ENCODE data around the gene COL11A2. TPM values are rescaled to one million over a fixed set of nuclear protein-coding genes. Genes with fewer than 3 reads are reported as not detected.
"Not testable (repeated sequence)": the region's sequence is repeated elsewhere in the genome, so short reads cannot be mapped to it uniquely, and the experiment has no call there.

COL11A2 gene
- total and polyA plus RNA-seq, 8 donors = 0.15 to 3.1 (median 0.54) TPM

DNA sequence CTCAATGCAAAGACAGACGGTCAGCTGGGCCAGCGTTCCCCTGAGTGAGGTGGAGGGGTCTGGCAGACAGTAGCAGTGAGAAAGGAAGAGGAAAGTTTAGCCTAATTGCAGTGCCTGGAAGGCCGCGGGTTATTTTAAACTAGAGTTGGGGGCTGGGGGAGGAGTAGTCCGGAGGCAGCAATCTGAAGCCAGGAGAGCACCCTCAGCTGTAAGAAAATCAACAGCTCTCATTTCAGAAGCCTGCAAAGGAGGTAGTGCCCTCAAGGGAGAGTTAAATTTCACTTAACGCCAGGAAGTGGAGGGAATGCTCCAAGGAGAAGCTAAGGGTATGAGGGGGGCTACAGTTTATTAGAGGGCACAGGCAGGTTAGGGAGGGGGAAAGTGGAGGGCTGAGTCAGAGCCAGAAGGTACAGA, 43.0 kb upstream of the COL11A2 start:
- TF ChIP-seq, protein P1, sequence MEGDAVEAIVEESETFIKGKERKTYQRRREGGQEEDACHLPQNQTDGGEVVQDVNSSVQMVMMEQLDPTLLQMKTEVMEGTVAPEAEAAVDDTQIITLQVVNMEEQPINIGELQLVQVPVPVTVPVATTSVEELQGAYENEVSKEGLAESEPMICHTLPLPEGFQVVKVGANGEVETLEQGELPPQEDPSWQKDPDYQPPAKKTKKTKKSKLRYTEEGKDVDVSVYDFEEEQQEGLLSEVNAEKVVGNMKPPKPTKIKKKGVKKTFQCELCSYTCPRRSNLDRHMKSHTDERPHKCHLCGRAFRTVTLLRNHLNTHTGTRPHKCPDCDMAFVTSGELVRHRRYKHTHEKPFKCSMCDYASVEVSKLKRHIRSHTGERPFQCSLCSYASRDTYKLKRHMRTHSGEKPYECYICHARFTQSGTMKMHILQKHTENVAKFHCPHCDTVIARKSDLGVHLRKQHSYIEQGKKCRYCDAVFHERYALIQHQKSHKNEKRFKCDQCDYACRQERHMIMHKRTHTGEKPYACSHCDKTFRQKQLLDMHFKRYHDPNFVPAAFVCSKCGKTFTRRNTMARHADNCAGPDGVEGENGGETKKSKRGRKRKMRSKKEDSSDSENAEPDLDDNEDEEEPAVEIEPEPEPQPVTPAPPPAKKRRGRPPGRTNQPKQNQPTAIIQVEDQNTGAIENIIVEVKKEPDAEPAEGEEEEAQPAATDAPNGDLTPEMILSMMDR (IDR thresholded peaks at IDR 0.05) = no peak

DNA sequence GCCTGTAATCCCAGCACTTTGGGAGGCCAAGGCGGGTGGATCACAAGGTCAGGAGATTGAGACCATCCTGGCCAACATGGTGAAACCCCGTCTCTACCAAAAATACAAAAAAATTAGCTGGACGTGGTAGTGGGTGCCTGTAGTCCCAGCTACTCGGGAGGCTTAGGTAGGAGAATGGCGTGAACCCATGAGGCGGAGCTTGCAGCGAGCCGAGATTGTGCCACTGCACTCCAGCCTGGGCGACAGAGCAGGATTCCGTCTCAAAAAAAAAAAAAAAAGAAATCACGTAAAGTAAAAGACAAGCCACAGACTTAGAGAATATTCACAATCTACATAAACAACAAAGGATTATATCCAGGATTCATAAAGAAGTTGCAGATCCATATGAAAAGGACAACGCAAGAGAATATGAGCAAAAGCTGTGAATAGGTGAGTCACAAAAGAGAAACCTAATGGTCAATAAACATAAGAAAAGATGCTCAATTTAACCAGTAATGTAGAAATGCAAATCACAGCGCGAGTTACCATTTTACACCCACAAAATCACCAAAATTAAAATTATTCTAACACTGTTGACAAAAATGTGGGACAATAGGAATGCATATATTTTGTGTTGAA, 34.3 kb upstream of the COL11A2 start:
- ATAC-seq; H3K4me3 ChIP-seq; H3K27me3 ChIP-seq; FAIRE-seq; intact Hi-C loops (cut with DNase I); H3K27ac ChIP-seq; H3K4me1 ChIP-seq; H3K9me3 ChIP-seq; H3K36me3 ChIP-seq; DNase-seq: not testable (repeated sequence)
- WGBS, 2 donors = 43 to 49% methylated on average over 13 to 14 of the region's 14 CpGs

More for the DNA sequence above, 43.0 kb upstream of the COL11A2 start:
- H3K27me3 ChIP-seq = no peaks in the 10 kb centered on the region
- WGBS, 2 donors = 24 to 26% methylated on average over 6 of the region's 6 CpGs
- DNase-seq = no peak
- no peak overlapping the region for H3K4me3 ChIP-seq
- no peaks in the 10 kb centered on the region for H3K4me1 ChIP-seq
- no peaks in the 10 kb centered on the region for H3K36me3 ChIP-seq
- no peak overlapping the region for H3K27ac ChIP-seq
- intact Hi-C loops (cut with DNase I) = loop anchor here in 2 of 3 donors (10.0 kb wide), 2 partner anchors 70 to 230 kb away; partner anchors contain the start of gene HLA-DOA (in 1 of the 2)
- ATAC-seq = no peak
- no peak for FAIRE-seq
- H3K9me3 ChIP-seq = no peaks in the 10 kb centered on the region

DNA sequence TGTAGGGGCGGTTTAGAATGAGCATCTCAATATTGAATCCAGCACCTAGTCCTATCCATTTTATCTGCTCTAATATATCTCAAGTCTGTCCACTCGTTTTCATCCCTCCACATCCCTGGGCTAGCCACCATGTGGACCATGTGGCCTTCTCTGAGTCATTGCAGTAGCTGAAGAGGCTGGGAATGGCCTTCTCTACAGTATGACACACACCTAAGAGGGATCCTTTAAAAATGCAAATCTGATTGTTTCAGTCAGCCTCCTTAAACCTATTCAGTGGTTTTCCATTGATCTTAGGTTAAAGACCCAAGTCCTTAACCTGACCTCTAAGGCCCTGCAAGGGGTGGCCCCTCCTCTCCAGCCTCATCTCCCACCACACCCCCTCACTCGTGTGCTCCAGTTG, 25.4 kb upstream of the COL11A2 start:
- Histone ChIP-seq H3K4me3 (no peak overlapping the region), H3K27ac (no peak overlapping the region), H3K4me1 (peaks cover 0 to 2% (median 2%) of the 10 kb centered on the region in 3 donors), H3K36me3 (no peaks in the 10 kb centered on the region), H3K27me3 (no peaks in the 10 kb centered on the region), H3K9me3 (no peaks in the 10 kb centered on the region)
- TF ChIP-seq, protein P1 (IDR thresholded peaks at IDR 0.05) = no peak
- no peak for DNase-seq
- no peak for FAIRE-seq
- intact Hi-C loops (cut with DNase I) = no loop called here
- WGBS, 2 donors = 59 to 67% methylated on average over 3 of the region's 3 CpGs
- no peak for ATAC-seq

DNA sequence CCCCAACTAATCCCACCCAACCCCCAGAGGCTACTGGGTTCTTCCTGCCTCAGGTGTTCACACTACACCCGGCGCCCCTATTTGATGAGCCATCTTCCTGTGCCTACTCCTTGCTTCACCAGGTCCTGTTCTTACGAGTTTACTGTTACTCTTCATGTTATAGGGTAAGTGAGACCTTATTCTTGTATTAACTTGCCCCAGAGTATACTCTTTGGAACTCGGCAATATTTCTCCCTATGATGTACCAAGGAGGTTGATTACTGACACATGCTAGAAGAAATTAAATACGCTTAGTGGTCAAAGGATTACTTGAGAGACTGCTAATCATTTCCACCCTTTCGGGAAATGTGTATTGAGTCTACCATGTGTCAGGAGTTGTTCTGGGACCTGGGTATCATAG, 25.0 kb upstream of the COL11A2 start:
- Histone ChIP-seq H3K27me3 (no peaks in the 10 kb centered on the region), H3K4me3 (no peak overlapping the region), H3K4me1 (peaks cover 0 to 5% (median 5%) of the 10 kb centered on the region in 3 donors), H3K36me3 (no peaks in the 10 kb centered on the region), H3K27ac (no peak overlapping the region), H3K9me3 (no peaks in the 10 kb centered on the region)
- TF ChIP-seq, protein P1 (IDR thresholded peaks at IDR 0.05) = no peak
- WGBS, 2 donors = 75 to 84% methylated on average over 6 of the region's 6 CpGs
- intact Hi-C loops (cut with DNase I) = no loop called here
- no peak for DNase-seq
- FAIRE-seq = no peak
- no peak for ATAC-seq

DNA sequence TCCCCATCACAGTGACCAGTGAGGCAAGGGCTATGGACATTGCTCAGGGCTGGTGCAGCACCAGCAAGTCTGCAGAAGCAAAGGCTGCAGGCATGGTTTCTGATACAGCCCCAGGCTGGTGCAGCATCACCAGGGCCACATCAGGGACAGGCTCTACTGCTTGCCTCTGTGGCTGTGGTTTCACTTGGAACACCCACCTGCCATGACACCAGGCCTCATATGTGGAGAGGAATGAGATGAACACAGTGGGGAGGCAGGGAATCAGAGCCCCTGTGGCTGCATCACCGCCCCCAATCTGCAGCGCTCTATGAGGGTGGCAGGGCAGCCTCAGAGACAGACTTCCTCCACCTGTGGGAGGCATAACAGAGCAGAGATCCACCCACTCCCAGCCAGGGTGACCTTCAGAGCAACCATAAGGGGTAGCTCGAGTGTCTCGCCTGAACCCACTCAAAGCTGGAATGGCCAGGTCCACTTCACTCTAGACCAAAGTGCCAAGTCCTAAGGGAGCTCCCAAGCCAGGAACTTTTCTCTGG, 23.9 kb upstream of the COL11A2 start:
- no peak overlapping the region for H3K27ac ChIP-seq
- intact Hi-C loops (cut with DNase I) = no loop called here
- H3K4me1 ChIP-seq = peaks cover 0 to 5% (median 5%) of the 10 kb centered on the region in 3 donors
- FAIRE-seq = no peak
- H3K9me3 ChIP-seq = no peaks in the 10 kb centered on the region
- 87 to 89% methylated on average over 4 of the region's 4 CpGs for WGBS, 2 donors
- no peak for ATAC-seq
- DNase-seq = no peak
- H3K27me3 ChIP-seq = no peaks in the 10 kb centered on the region
- H3K4me3 ChIP-seq = no peak overlapping the region
- TF ChIP-seq, protein P1 (IDR thresholded peaks at IDR 0.05) = no peak
- no peaks in the 10 kb centered on the region for H3K36me3 ChIP-seq
